Trophoblast cell (in vitro differentiated cells and primary cell): Measurements from ENCODE around the gene HERC2.
"Not testable (repeated sequence)": the region's sequence is repeated elsewhere in the genome, so short reads cannot be mapped to it uniquely, and the experiment has no call there.

ENCODE experiments used
- DNase-seq, 2 donors: peaks; one replicate each; pipeline ENCODE4 v3.0.0-alpha.2; 2016
- H2AFZ ChIP-seq: 2 replicates; pipeline ENCODE4 v1.6.1; 2013; ENCODE audit warnings: low read length, moderate library complexity, mild to moderate bottlenecking; ENCODE audit not compliant: insufficient read depth, poor library complexity
- H2AK5ac ChIP-seq: 2 replicates; pipeline ENCODE4 v1.6.1; 2013; ENCODE audit warnings: mild to moderate bottlenecking, low read length
- H2BK120ac ChIP-seq: 2 replicates; pipeline ENCODE4 v1.6.1; 2013; ENCODE audit warnings: low read length, mild to moderate bottlenecking, moderate library complexity; ENCODE audit not compliant: insufficient read depth, poor library complexity
- H2BK12ac ChIP-seq: 2 replicates; pipeline ENCODE4 v1.6.1; 2013; ENCODE audit warnings: mild to moderate bottlenecking, low read length, moderate library complexity
- H2BK5ac ChIP-seq: 2 replicates; pipeline ENCODE4 v1.6.1; 2013; ENCODE audit warnings: low read length, low read depth, moderate library complexity, mild to moderate bottlenecking; ENCODE audit not compliant: poor library complexity
- H3K14ac ChIP-seq: 2 replicates; pipeline ENCODE4 v1.6.1; 2013; ENCODE audit warnings: mild to moderate bottlenecking, low read length
- H3K18ac ChIP-seq: 2 replicates; pipeline ENCODE4 v1.6.1; 2013; ENCODE audit warnings: mild to moderate bottlenecking, low read length
- H3K23ac ChIP-seq: 2 replicates; pipeline ENCODE4 v1.6.1; 2013; ENCODE audit warnings: low read length
- H3K27ac ChIP-seq: 2 replicates; pipeline ENCODE4 v1.5.1; 2013; ENCODE audit warnings: low read depth, mild to moderate bottlenecking, inconsistent platforms, low read length, moderate library complexity
- H3K27me3 ChIP-seq: 2 replicates; pipeline ENCODE4 v1.6.1; 2013; ENCODE audit warnings: inconsistent platforms, mild to moderate bottlenecking, low read length, moderate library complexity; ENCODE audit not compliant: insufficient read depth
- H3K36me3 ChIP-seq, 2 experiments: 1 replicate in 1 of 2; 2 replicates in 1 of 2; pipeline ENCODE4 v1.6.1; 2013; ENCODE audit warnings: low read length in 2 of 2, mild to moderate bottlenecking in 2 of 2, moderate library complexity in 1 of 2; ENCODE audit not compliant: insufficient read depth in 2 of 2, control insufficient read depth in 1 of 2
- H3K4ac ChIP-seq: 2 replicates; pipeline ENCODE4 v1.6.1; 2013; ENCODE audit warnings: low read depth, mild to moderate bottlenecking, low read length, moderate library complexity
- H3K4me1 ChIP-seq, 2 experiments: 1 replicate in 1 of 2; 2 replicates in 1 of 2; pipeline ENCODE4 v1.6.1; 2013; ENCODE audit warnings: low read length in 2 of 2, mild to moderate bottlenecking in 2 of 2, moderate library complexity in 1 of 2; ENCODE audit not compliant: insufficient read depth in 2 of 2, control insufficient read depth in 1 of 2
- H3K4me2 ChIP-seq: 2 replicates; pipeline ENCODE4 v1.6.1; 2013; ENCODE audit warnings: inconsistent platforms, mild to moderate bottlenecking, low read length, moderate library complexity
- H3K4me3 ChIP-seq: 2 replicates; pipeline ENCODE4 v1.5.1; 2013; ENCODE audit warnings: mild to moderate bottlenecking, low read depth, low read length, inconsistent platforms
- H3K79me1 ChIP-seq: one replicate; pipeline ENCODE4 v1.6.1; 2013; ENCODE audit warnings: low read length
- H3K79me2 ChIP-seq: 2 replicates; pipeline ENCODE4 v1.6.1; 2013; ENCODE audit warnings: low read length, mild to moderate bottlenecking; ENCODE audit not compliant: control insufficient read depth, insufficient read depth, poor library complexity
- H3K9ac ChIP-seq: 2 replicates; pipeline ENCODE4 v1.6.1; 2013; ENCODE audit warnings: mild to moderate bottlenecking, low read length
- H3K9me3 ChIP-seq: 2 replicates; pipeline ENCODE4 v1.6.1; 2013; ENCODE audit warnings: low read depth, mild to moderate bottlenecking, control low read depth, inconsistent platforms, low read length; ENCODE audit not compliant: insufficient read depth
- H4K12ac ChIP-seq: 2 replicates; pipeline ENCODE4 v1.6.1; 2013; ENCODE audit warnings: low read depth, mild to moderate bottlenecking, low read length, moderate library complexity
- H4K8ac ChIP-seq: 2 replicates; pipeline ENCODE4 v1.6.1; 2013; ENCODE audit warnings: low read depth, mild to moderate bottlenecking, low read length, moderate library complexity
- H4K91ac ChIP-seq: one replicate; pipeline ENCODE4 v1.6.1; 2013; ENCODE audit warnings: low read depth, mild to moderate bottlenecking, low read length, moderate library complexity
- WGBS: extraction: QIAGEN DNeasy Blood & Tissue Kit; methylation state at CpG from one replicate; pipeline ENCODE4 v1.1.7; 2013; ENCODE audit warnings: missing lambda C conversion rate; ENCODE audit not compliant: insufficient read length, insufficient coverage; ENCODE audit errors: extremely low coverage; 5-methylcytosine and 5-hydroxymethylcytosine counted together

Gene HERC2

GRCh38 chr15:28296814-28297213 lies 25.2 kb downstream of the HERC2 start:
- H3K9me3 ChIP-seq, H2AK5ac ChIP-seq, H3K79me1 ChIP-seq, H3K27me3 ChIP-seq, H4K91ac ChIP-seq, H4K12ac ChIP-seq, H3K79me2 ChIP-seq, H3K18ac ChIP-seq, H3K4me2 ChIP-seq, H2BK5ac ChIP-seq, H3K23ac ChIP-seq, H2BK12ac ChIP-seq, DNase-seq, H3K4ac ChIP-seq, H3K14ac ChIP-seq, H2AFZ ChIP-seq, H3K27ac ChIP-seq, H3K4me3 ChIP-seq, H3K36me3 ChIP-seq, H3K4me1 ChIP-seq, H3K9ac ChIP-seq, H2BK120ac ChIP-seq, H4K8ac ChIP-seq: not testable (repeated sequence)
- no CpG with 5 or more reads among the region's 4 CpGs for WGBS

GRCh38 chr15:28295009-28295563 lies 26.9 kb downstream of the HERC2 start:
- not testable (repeated sequence) for H2BK5ac ChIP-seq, H4K8ac ChIP-seq, H2AK5ac ChIP-seq, H3K4me2 ChIP-seq, H2BK12ac ChIP-seq, H3K9ac ChIP-seq, H3K27ac ChIP-seq, H2BK120ac ChIP-seq, H4K91ac ChIP-seq, H3K18ac ChIP-seq, H3K4ac ChIP-seq, H3K9me3 ChIP-seq, H3K23ac ChIP-seq, H3K79me2 ChIP-seq, H2AFZ ChIP-seq, H3K27me3 ChIP-seq, H3K4me3 ChIP-seq, DNase-seq, H3K36me3 ChIP-seq, H4K12ac ChIP-seq, H3K79me1 ChIP-seq, H3K4me1 ChIP-seq, H3K14ac ChIP-seq
- no CpG with 5 or more reads among the region's 3 CpGs for WGBS

GRCh38 chr15:28294560-28294959 lies 27.4 kb downstream of the HERC2 start:
- not testable (repeated sequence) for H2AFZ ChIP-seq, H4K8ac ChIP-seq, H3K4me3 ChIP-seq, H2BK120ac ChIP-seq, H3K4me2 ChIP-seq, DNase-seq, H2BK5ac ChIP-seq, H3K18ac ChIP-seq, H2AK5ac ChIP-seq, H3K27ac ChIP-seq, H3K4me1 ChIP-seq, H3K9ac ChIP-seq, H3K27me3 ChIP-seq, H3K9me3 ChIP-seq, H3K4ac ChIP-seq, H3K14ac ChIP-seq, H2BK12ac ChIP-seq, H4K12ac ChIP-seq, H4K91ac ChIP-seq, H3K23ac ChIP-seq, H3K79me1 ChIP-seq, H3K79me2 ChIP-seq
- WGBS, result no CpG with 5 or more reads among the region's 10 CpGs
- peaks cover 10 to 11% of the 10 kb centered on the region in 2 experiments for H3K36me3 ChIP-seq

DNA sequence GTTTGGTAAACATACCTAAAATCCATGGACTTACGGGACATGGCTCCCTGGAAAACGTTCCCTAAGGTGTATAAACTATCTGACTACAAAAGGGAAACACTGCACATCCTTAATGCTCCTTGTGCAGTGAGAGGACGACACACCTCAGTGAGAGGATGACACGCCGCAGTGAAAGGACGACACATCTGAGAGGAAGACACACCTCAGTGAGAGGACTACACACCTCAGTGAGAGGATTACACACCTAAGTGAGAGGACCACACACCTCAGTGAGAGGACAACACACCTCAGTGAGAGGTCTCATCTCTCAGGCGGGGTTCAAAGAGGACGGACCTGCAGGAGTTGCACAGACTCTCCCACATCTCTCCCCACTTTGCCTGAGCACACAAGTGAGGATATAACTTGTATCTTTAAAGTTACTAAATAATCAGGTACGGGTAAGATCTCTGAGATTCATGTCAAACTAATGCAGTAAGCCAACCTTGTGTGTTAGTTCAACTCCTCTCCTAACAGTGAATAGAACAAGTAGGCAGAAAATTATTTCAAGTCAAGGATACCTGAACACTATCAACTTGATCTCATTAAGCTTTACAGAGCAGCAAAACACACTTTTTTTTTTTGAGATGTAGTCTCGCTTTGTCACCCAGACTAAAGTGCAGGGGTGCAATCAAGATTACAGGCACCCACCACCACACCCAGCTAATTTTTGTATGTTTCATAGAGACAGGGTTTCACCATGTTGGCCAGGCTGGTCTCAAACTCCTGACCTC lies 32.1 kb downstream of the HERC2 start:
- H2AK5ac ChIP-seq, result no peak overlapping the region
- no peaks in the 10 kb centered on the region for H3K79me2 ChIP-seq
- no peak overlapping the region for H3K9ac ChIP-seq
- H4K91ac ChIP-seq, result no peak overlapping the region
- H4K12ac ChIP-seq, result no peak overlapping the region
- H3K79me1 ChIP-seq, result no peaks in the 10 kb centered on the region
- no peak overlapping the region for H3K14ac ChIP-seq
- H3K4me1 ChIP-seq, result no peaks in the 10 kb centered on the region
- peaks cover 3% of the 10 kb centered on the region for H3K9me3 ChIP-seq
- no peak overlapping the region for H2BK12ac ChIP-seq
- no peak overlapping the region for H3K18ac ChIP-seq
- no CpG with 5 or more reads among the region's 10 CpGs for WGBS
- no peaks in the 10 kb centered on the region for H3K27me3 ChIP-seq
- no peak overlapping the region for H3K4me3 ChIP-seq
- no peak overlapping the region for H2AFZ ChIP-seq
- no peak for DNase-seq
- peaks cover 8 to 10% of the 10 kb centered on the region in 2 experiments for H3K36me3 ChIP-seq
- no peak overlapping the region for H3K4ac ChIP-seq
- H3K27ac ChIP-seq, result no peak overlapping the region
- no peak overlapping the region for H2BK5ac ChIP-seq
- H3K4me2 ChIP-seq, result no peak overlapping the region
- H3K23ac ChIP-seq, result no peak overlapping the region
- no peak overlapping the region for H2BK120ac ChIP-seq
- H4K8ac ChIP-seq, result no peak overlapping the region
